Calu3 (cell line): ENCODE results near the gene SYP. TPM values are rescaled to one million over a fixed set of nuclear protein-coding genes. Genes with fewer than 3 reads are reported as not detected.
A peak's percentile ranks its signal among the peaks of the same experiment; 100 is the strongest.
"Not testable (repeated sequence)": the region's sequence is repeated elsewhere in the genome, so short reads cannot be mapped to it uniquely, and the experiment has no call there.

ENCODE experiments used
- BruUV-seq: library from RNA; stranded (reverse); fragments of 400-500 nt; replicated peaks from 2 replicates; lab custom pipeline; 2021; lab: Mats Ljungman, UMichigan
- CTCF ChIA-PET: fragments of 300-600 bp; sonication (Branson Sonifier 250); formaldehyde crosslinking; loops from one replicate; lab custom pipeline; 2022; ENCODE audit warnings: antibody characterized with exemption; lab: Charles Lee
- DNase-seq: peaks from one replicate; pipeline ENCODE4 v3.0.0; 2022
- H3K27ac Mint-ChIP-seq: one replicate; pipeline ENCODE4 v1.8.0; 2022; ENCODE audit warnings: mixed read lengths; ENCODE audit not compliant: unreplicated experiment
- H3K27me3 Mint-ChIP-seq: one replicate; pipeline ENCODE4 v1.8.0; 2022; ENCODE audit warnings: mixed read lengths; ENCODE audit not compliant: unreplicated experiment
- H3K36me3 Mint-ChIP-seq: one replicate; pipeline ENCODE4 v1.8.0; 2022; ENCODE audit warnings: mild to moderate bottlenecking, moderate library complexity, mixed read lengths; ENCODE audit not compliant: insufficient read depth, unreplicated experiment
- H3K4me1 Mint-ChIP-seq: one replicate; pipeline ENCODE4 v1.8.0; 2022; ENCODE audit warnings: mild to moderate bottlenecking, low read depth, mixed read lengths; ENCODE audit not compliant: unreplicated experiment
- H3K4me3 Mint-ChIP-seq: one replicate; pipeline ENCODE4 v1.8.0; 2022; ENCODE audit warnings: mild to moderate bottlenecking, low read depth, moderate library complexity, mixed read lengths; ENCODE audit not compliant: unreplicated experiment
- H3K9me3 Mint-ChIP-seq: one replicate; pipeline ENCODE4 v1.8.0; 2022; ENCODE audit warnings: low read depth, mixed read lengths; ENCODE audit not compliant: unreplicated experiment
- intact Hi-C: fragments of 100-400 bp; cut with micrococcal nuclease; formaldehyde crosslinking; loops from one replicate; pipeline ENCODE4 v1.10.0; 2022; ENCODE audit not compliant: unreplicated experiment
- total RNA-seq: library from RNA; stranded (reverse); gene quantifications from 2 replicates; pipeline ENCODE4 v1.2.3, GENCODE V29; 2022
- TF ChIP-seq, protein P1 (sequence below): fragments of 200-600 bp; IDR thresholded peaks from one replicate; pipeline ENCODE4 v1.8.0; 2022; ENCODE audit warnings: antibody characterized with exemption; ENCODE audit not compliant: unreplicated experiment

The SYP gene
- total RNA-seq, 1 experiment from 2014 or later, result 2.7 TPM

DNA sequence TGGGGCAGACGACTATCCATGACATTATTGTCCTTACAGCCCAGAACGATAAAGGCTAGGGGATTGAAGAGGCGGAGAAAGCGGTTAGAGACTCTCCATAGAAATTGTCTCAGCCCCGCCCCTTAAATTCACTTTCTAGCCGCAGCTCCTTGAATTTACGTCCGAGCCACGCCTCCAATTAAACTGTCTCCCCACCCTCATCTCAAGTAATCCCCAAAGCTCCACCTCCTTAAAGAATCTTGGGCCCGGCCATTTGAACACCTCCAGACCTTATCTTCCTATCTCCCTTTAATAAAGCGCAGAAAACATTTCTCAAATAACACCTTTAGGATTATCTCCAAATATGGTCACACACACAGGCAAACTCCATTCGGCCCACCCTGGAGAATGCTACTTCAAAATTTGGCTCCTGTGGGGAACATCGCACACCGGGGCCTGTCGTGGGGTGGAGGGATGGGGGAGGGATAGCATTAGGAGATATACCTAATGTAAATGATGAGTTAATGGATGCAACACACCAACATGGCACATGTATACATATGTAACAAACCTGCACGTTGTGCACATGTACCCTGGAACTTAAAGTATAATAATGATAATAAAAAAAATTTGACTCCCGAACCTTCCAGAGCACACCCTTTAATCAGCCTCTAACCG is 44.6 kb downstream of the SYP start:
- peak; percentile 30 for DNase-seq
- H3K27me3 Mint-ChIP-seq, result no peaks in the 10 kb centered on the region
- intact Hi-C loops, result no loop called here
- peak overlapping the region; percentile 89 for H3K4me3 Mint-ChIP-seq
- CTCF ChIA-PET, result interaction anchor here (0.6 to 1.6 kb wide), 9 partner anchors 11 to 1090 kb away, joined by 3 to 12 read pairs (median 3); no protein-coding TSS in a partner anchor
- H3K9me3 Mint-ChIP-seq, result peaks cover 3% of the 10 kb centered on the region
- H3K36me3 Mint-ChIP-seq, result peaks cover 12% of the 10 kb centered on the region
- H3K4me1 Mint-ChIP-seq, result peaks cover 27% of the 10 kb centered on the region
- TF ChIP-seq, protein P1, sequence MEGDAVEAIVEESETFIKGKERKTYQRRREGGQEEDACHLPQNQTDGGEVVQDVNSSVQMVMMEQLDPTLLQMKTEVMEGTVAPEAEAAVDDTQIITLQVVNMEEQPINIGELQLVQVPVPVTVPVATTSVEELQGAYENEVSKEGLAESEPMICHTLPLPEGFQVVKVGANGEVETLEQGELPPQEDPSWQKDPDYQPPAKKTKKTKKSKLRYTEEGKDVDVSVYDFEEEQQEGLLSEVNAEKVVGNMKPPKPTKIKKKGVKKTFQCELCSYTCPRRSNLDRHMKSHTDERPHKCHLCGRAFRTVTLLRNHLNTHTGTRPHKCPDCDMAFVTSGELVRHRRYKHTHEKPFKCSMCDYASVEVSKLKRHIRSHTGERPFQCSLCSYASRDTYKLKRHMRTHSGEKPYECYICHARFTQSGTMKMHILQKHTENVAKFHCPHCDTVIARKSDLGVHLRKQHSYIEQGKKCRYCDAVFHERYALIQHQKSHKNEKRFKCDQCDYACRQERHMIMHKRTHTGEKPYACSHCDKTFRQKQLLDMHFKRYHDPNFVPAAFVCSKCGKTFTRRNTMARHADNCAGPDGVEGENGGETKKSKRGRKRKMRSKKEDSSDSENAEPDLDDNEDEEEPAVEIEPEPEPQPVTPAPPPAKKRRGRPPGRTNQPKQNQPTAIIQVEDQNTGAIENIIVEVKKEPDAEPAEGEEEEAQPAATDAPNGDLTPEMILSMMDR, result no peak
- peak overlapping the region; percentile 96 for H3K27ac Mint-ChIP-seq
- BruUV-seq, result no TSS peak

DNA sequence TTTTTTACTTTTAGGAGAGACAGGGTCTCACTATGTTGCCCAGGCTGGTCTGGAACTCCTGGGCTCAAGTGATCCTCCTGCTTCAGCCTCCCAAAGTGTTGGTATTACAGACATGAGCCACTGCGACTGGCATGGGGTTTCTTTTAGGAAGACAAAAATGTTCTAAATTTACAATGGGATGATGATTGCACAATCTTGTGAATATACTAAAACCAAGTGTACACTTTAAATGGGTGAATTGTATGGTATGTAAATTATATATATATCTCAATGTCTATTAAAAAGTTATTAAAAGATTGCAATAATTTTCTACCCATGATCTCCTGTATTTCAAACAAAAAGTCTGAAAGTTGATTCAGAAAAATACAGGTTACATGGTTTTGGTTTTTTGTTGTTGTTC is 46.5 kb downstream of the SYP start:
- Mint-ChIP-seq H3K9me3 (peaks cover 3% of the 10 kb centered on the region), H3K27ac (no peak overlapping the region), H3K4me1 (peaks cover 28% of the 10 kb centered on the region), H3K27me3 (no peaks in the 10 kb centered on the region), H3K36me3 (peaks cover 16% of the 10 kb centered on the region), H3K4me3 (no peak overlapping the region)
- intact Hi-C loops, result no loop called here
- TF ChIP-seq, protein P1, result no peak
- CTCF ChIA-PET, result no interaction called here
- DNase-seq, result no peak
- BruUV-seq, result no TSS peak

DNA sequence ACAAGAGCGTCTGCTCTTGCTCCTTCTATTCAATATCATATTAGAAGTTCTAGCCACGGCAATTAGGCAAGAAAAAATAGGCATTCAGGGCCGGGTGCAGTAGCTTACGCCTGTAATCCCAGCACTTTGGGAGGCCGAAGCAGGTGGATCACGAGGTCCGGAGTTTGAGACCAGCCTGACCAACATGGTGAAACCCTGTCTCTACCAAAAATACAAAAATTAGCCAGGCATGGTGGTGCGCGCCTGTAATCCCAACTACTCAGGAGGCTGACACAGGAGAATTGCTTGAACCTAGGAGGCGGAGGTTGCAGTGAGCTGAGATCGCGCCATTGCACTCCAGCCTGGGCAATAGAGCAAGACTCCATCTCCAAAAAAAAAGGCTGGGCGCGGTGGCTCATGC is 50.7 kb downstream of the SYP start:
- Mint-ChIP-seq H3K27ac (peak overlapping the region; percentile 83), H3K4me1 (peaks cover 14% of the 10 kb centered on the region)
- H3K36me3 Mint-ChIP-seq, H3K4me3 Mint-ChIP-seq, DNase-seq, H3K9me3 Mint-ChIP-seq, H3K27me3 Mint-ChIP-seq, intact Hi-C loops, CTCF ChIA-PET, BruUV-seq: not testable (repeated sequence)

DNA sequence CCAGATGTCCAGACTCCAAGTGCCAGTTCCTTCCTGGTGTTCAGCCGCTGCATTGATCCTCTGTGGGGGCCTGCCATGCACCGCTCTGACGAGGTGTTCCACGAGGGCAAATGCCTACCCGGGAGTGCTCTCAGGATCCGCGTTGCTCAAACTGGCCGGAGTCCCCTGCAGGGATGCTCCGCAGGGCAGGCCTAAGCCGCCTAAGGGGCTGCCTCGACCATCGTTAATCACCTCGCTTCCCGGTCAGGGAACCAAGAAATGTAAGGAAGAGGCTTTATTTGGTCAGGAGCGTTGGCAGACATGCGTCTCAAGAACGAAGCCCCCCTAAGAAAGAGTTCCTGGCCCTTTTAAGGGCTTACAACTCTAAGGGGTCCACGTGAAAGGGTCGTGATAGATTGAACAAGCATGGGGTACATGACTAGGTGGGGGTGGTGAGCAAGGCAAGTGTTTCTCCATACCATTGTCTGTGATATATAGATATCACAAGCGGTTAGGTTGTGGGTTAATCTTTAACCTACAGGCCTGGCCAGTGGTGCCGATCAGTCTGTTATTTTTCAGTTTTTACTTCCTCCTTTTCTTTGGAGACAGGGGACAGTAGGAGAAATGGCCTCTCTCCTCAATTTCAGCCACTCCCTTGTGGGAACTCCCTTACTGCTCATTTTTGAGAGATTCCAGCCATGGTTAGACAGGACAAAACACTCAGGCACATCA is 51.4 kb downstream of the SYP start:
- Mint-ChIP-seq H3K27ac (peak overlapping the region; percentile 83), H3K4me1 (peaks cover 14% of the 10 kb centered on the region)
- CTCF ChIA-PET, H3K9me3 Mint-ChIP-seq, H3K27me3 Mint-ChIP-seq, H3K4me3 Mint-ChIP-seq, H3K36me3 Mint-ChIP-seq, intact Hi-C loops, BruUV-seq: not testable (repeated sequence)
- peak; percentile 53 for DNase-seq

DNA sequence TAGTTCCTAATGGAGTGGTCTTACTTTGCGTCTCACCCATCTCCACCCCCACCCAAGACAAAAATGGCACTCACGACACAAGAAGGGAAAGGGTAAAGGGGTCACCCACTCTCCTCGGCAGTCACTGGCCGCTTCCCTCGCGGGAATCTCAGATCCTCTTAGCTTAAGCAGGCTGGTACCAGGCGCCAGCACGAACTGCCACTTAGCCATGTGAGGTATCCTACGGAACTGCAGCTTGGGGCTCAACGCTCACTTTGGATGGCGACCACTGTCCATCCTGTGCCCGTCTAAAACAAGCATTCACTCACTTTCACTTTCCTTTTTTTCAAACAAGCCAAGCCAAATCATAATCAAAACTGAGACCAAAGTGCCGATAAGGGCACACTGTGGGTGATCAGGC is 52.1 kb downstream of the SYP start:
- CTCF ChIA-PET, result no interaction called here
- no TSS peak for BruUV-seq
- no peak overlapping the region for H3K4me3 Mint-ChIP-seq
- H3K27ac Mint-ChIP-seq, result peak overlapping the region; percentile 83
- H3K36me3 Mint-ChIP-seq, result peaks cover 8% of the 10 kb centered on the region
- H3K27me3 Mint-ChIP-seq, result no peaks in the 10 kb centered on the region
- intact Hi-C loops, result no loop called here
- no peak for DNase-seq
- H3K9me3 Mint-ChIP-seq, result peaks cover 9% of the 10 kb centered on the region
- H3K4me1 Mint-ChIP-seq, result peaks cover 14% of the 10 kb centered on the region
- TF ChIP-seq, protein P1, result no peak
